ENCODE measurements around the gene GRIK1.

- TF ChIP-seq CTCF (conservative IDR thresholded peaks at IDR 0.05; ENCODE audit: low read length) (no peak), EZH2phosphoT487 (IDR thresholded peaks at IDR 0.05; ENCODE audit: borderline replicate concordance) (no peak)
These were observed 46.1 kb downstream of the GRIK1 start for GRCh38 chr21:29893687-29894086.

All from Loucy (cell line).